ENCODE data around the gene PAH. TPM values are rescaled to one million over a fixed set of nuclear protein-coding genes. Genes with fewer than 3 reads are reported as not detected.

PAH gene
- total RNA-seq, 1 experiment from 2014 or later = not detected

- Histone ChIP-seq H3K4me3 (no peak overlapping the region), H3K36me3 (no peaks in the 10 kb centered on the region), H3K27me3 (replicated peaks) (no peaks in the 10 kb centered on the region; the same call in 1 of the 2 replicates), H3K4me1 (replicated peaks) (no peaks in the 10 kb centered on the region), H3K27ac (no peak overlapping the region), H3K9me3 (replicated peaks) (no peaks in the 10 kb centered on the region)
- no peak for DNase-seq (ENCODE audit: low read depth in 1 of 2, low spot score in 2 of 2)
Observed at GRCh38 chr12:102811110-102811737, 105.8 kb downstream of the PAH start.

- H3K4me3 ChIP-seq = no peak overlapping the region
- H3K27me3 ChIP-seq (replicated peaks) = no peaks in the 10 kb centered on the region; the same call in 1 of the 2 replicates
- no peak overlapping the region for H3K27ac ChIP-seq
- no peak for DNase-seq (ENCODE audit: low read depth in 1 of 2, low spot score in 2 of 2)
- no peaks in the 10 kb centered on the region for H3K36me3 ChIP-seq
- no peaks in the 10 kb centered on the region for H3K9me3 ChIP-seq (replicated peaks)
- H3K4me1 ChIP-seq (replicated peaks) = no peaks in the 10 kb centered on the region
Observed at GRCh38 chr12:102808412-102808811, 108.6 kb downstream of the PAH start.

- H3K4me1 ChIP-seq (replicated peaks) = no peaks in the 10 kb centered on the region
- H3K4me3 ChIP-seq = no peak overlapping the region
- H3K27me3 ChIP-seq (replicated peaks) = no peaks in the 10 kb centered on the region; the same call in 1 of the 2 replicates
- H3K9me3 ChIP-seq (replicated peaks) = no peaks in the 10 kb centered on the region
- no peak for DNase-seq (ENCODE audit: low read depth in 1 of 2, low spot score in 2 of 2)
- no peaks in the 10 kb centered on the region for H3K36me3 ChIP-seq
- no peak overlapping the region for H3K27ac ChIP-seq
Observed at GRCh38 chr12:102806592-102806991, 110.5 kb downstream of the PAH start.

DNA sequence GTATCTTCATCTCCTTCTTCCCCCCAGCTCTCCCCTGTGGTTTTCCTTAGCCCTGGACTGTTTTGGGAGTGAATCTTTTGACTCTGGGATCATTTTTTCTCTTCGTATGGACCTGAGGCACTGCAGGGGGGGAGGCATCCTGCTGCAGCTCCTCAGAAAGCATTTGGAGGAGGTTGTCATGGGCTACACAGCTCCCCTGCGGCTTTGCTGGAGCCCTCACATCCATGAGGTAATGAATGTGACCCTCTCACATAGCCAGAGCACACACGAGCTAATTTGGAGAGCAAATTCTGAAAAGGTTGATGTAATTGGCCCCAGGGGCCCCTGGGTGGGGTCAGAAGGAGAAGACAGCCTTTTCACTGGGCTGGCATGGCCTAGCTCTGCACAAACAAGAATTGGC lies 110.9 kb downstream of the PAH start:
- Histone ChIP-seq H3K4me3 (no peak overlapping the region), H3K4me1 (replicated peaks) (no peaks in the 10 kb centered on the region), H3K36me3 (no peaks in the 10 kb centered on the region), H3K9me3 (replicated peaks) (no peaks in the 10 kb centered on the region), H3K27ac (no peak overlapping the region), H3K27me3 (replicated peaks) (no peaks in the 10 kb centered on the region)
- DNase-seq (ENCODE audit: low read depth in 1 of 2, low spot score in 2 of 2) = no peak

DNA sequence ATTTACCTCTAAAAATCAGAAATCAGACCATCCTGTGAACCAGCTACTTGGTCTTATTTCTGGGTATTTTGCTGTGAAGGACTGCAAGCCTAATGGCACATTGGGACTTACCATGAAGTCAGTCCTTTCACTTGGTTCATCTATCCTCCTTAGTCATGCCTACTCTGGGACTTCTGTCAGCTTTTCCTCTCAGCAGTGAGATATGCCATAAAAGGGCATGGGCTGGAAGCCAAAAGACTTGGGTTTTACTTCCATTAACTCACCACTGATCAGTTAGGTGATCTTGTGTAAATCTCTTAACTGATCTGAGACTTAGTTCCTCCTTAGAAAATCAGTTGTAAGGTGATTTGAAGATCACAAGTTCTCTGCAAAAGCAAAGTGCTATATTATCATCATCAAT lies 116.5 kb downstream of the PAH start:
- no peak overlapping the region for H3K27ac ChIP-seq
- no peaks in the 10 kb centered on the region for H3K36me3 ChIP-seq
- H3K27me3 ChIP-seq (replicated peaks) = no peaks in the 10 kb centered on the region
- no peaks in the 10 kb centered on the region for H3K4me1 ChIP-seq (replicated peaks)
- H3K4me3 ChIP-seq = no peak overlapping the region
- no peaks in the 10 kb centered on the region for H3K9me3 ChIP-seq (replicated peaks)
- no peak for DNase-seq (ENCODE audit: low read depth in 1 of 2, low spot score in 2 of 2)

DNA sequence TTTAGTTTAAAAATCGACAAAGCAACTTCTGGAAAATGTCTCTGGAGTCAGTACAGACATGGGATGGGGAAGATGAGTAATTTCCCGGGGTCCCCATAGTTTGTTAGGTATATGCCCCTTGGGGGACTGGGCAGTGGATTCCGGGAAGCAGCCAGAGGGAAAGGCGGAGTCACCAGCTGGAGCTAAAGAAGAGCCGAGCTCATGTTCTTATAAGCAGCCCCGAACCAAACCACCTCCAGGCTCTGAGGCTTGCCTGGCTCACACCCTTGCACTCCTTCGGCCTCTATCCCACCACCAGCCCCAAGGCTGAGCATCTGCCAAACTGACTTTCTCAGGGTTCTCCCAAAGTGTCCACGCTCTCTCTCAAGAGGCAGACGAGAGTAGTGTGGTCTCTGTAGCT lies 117.8 kb downstream of the PAH start:
- Histone ChIP-seq H3K9me3 (replicated peaks) (no peaks in the 10 kb centered on the region), H3K4me1 (replicated peaks) (no peaks in the 10 kb centered on the region), H3K27me3 (replicated peaks) (no peaks in the 10 kb centered on the region), H3K27ac (no peak overlapping the region), H3K4me3 (no peak overlapping the region), H3K36me3 (no peaks in the 10 kb centered on the region)
- no peak for DNase-seq (ENCODE audit: low read depth in 1 of 2, low spot score in 2 of 2)

DNA sequence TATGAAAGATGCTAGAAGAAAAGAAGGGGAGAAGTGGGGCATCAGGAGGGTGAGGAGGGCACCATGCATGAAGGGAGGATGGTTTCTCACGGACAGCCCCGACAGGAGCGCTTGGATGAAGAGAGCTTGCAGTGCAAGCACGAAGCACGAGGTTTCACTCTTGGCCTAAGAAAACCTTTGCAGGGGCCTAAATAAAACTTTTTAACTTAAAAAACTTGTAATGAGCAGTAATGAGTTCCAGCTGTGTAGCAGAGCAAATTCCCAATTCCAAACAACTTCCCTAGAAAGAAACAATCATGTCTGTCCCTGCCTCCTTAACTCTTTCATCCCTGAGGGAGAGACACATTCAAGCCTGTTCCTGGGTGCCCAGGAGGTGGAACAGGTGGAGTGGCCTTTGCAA lies 119.5 kb downstream of the PAH start:
- H3K9me3 ChIP-seq (replicated peaks) = no peaks in the 10 kb centered on the region
- no peaks in the 10 kb centered on the region for H3K36me3 ChIP-seq
- no peak for DNase-seq (ENCODE audit: low read depth in 1 of 2, low spot score in 2 of 2)
- H3K27me3 ChIP-seq (replicated peaks) = no peaks in the 10 kb centered on the region
- H3K4me3 ChIP-seq = no peak overlapping the region
- no peaks in the 10 kb centered on the region for H3K4me1 ChIP-seq (replicated peaks)
- H3K27ac ChIP-seq = no peak overlapping the region

GRCh38 chr12:102793921-102794320 lies 123.1 kb downstream of the PAH start:
- Histone ChIP-seq H3K27me3 (replicated peaks) (no peaks in the 10 kb centered on the region), H3K4me1 (replicated peaks) (no peaks in the 10 kb centered on the region), H3K36me3 (no peaks in the 10 kb centered on the region), H3K27ac (no peak overlapping the region), H3K9me3 (replicated peaks) (no peaks in the 10 kb centered on the region), H3K4me3 (no peak overlapping the region)
- no peak for DNase-seq (ENCODE audit: low read depth in 1 of 2, low spot score in 2 of 2)

Other genes with a start within 250 kb of the PAH start
- not detected in 2 replicates for gene ASCL1, start 40.4 kb upstream of the PAH start, total RNA-seq (2014; rRNA removed; shearing (Covaris generic))